Fibroblast of skin of left biceps (primary cell): ENCODE results near the gene ZNF22.
A peak's percentile ranks its signal among the peaks of the same experiment; 100 is the strongest.

ENCODE experiments used
- DNase-seq, 2 experiments: peaks; one replicate each; pipeline ENCODE4 v3.0.0-alpha.2; 2013; ENCODE audit warnings: low read depth in 2 of 2

ZNF22 gene

DNA sequence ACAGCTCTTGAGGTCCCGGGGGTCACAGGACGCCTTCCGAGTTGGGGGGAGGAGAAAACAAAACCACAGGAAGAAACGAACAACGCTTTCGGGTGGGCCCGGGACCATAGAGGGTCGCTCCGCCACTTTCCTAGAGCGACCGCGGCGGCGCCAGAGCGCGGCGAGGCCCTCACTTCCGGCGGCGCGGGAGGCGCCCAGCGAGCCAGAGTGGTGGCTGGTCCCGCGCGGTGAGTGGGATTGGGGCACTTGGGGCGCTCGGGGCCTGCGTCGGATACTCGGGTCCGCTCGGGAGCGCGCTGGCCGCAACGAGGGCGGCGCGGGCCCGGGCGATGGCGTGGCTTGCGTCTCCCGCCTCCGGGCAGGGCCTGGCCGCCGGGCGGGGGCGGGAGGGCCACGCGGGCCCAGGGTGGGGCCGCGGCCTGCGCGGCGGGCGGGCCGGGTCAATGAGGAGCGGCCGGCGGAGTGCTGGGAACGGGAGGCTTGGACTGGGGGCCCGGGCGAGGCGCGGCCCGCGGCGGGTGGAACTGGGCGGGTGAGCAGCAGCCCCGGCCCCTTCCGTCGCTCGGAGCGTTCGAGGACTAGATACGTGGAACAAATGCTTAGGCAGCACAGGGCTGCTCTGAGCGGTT lies at the start of gene ZNF22:
Gene ZNF22, plus strand, starts transcription at position 172 of the 629 bp plus-strand sequence. CDS start 2,446 bp downstream, outside the sequence.
- peak in 1 of 2 experiments; percentile 55 for DNase-seq

DNA sequence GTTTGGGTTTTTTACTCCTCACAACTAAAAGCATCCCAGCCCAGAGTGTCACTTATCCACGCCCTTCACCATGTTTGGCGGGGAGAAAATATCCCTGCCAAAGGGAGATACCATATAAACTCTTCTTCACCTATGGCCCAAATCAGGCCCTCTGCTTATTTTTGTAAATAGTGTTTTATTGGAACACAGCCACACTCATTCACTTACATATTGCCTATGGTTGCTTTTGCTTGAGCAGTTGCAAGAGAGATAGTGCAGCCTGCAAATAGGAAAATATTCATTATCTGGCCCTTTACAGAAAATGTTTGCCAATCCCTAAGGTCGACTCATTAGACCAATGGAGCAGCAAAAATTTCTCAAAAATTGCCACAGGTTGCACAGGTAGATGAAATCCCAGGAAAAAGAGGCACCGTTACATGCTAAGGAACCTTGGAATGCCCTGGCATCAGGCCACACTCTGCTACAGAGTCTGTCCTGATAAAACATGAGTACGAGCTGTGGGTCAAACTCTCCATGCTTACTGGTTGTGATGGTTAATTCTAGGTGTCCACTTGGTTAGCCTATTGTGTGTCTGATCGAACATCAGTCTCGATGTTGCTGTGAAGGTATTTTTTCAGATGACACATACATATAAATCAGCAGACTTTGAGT lies 49.0 kb upstream of the ZNF22 start:
- DNase-seq, result no peak

DNA sequence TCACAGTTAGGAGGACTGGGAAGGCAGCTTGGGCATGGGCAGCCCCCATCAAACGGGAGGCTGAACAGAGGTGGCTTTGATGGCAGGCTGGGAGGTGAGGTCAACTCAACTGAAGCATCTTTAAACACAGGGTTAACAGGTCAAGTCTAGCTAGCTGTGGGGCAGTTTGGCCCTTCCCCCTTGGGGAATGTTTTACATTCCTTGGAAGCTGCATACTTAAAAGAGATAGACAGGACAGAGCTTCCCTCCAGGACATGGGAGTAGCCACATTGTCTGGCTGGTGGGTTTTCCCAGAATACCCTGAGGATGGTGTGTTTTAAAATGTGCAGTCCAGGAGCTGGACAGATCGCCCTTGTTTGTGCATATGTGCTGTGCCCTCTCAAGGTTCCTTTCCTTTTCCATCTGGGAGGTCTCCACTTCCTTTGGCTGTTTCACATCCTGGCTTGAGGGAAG lies 47.9 kb upstream of the ZNF22 start:
- no peak for DNase-seq

DNA sequence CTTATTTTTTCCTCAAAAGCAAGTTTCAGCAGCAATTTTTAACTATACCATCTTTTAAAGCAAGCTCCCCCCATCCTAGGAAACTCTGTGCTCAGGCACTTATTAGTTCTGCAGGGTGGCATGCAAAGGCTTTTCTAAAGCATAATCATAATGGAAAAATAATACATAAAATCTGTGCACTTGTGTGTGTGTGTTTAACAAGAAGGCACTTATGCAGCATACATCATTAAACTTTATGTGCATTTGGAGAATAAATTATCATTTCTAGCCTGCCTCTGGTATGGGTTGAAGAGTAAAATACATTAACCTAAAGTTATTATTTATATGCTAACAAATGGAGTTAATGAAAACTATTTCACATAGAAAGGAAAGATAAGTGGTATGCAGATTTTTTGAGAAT lies 46.7 kb upstream of the ZNF22 start:
- no peak for DNase-seq

DNA sequence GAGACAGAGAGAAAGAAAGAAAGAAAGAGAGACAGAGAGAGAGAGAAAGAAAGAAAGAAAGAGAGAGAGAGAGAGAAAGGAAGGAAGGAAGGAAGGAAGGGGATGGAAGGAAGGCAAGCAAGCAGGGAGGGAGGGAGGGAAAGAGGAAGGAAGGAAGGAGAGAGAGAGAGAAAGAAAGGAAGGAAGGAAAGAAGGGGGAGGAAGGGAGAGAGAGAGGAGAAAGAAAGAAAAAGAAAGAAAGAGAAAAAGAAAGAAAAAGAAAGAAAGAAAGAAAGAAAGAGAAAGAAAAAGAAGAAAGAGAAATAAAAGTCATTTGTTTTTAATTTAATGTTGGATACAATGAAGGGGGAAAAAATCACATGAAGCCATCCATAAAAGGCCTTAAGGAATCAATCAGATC lies 45.8 kb upstream of the ZNF22 start:
- DNase-seq, result no peak

DNA sequence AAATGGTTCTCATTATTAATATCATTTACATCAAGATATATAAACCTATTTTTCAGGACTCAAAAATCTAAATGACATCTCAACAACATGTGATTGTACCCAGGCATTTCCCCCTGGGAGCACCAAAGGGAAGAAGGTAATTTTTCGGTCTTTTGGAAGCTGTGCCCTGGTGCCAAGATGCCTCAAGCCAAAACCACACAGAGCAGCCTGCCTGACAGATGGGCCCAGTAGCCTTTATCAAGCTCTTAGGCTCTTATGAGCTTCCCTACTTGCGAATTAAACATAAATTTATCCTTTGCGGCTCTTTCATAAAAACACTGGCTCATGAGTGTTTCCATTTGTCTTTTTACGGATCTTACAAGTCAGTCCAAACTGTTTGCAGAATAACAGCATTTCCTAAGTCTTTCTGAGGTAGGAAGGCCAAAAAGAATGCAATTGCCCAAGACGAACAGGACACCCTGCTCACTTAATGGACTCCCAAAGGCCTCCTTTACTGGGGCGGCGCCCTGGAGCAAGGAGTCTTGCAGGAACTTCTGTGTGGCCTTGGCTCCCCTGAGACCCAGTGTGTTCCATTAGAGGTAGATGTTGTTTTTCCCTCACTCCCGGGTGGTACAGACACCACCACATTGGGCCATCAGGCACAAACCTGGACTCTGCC lies 45.2 kb upstream of the ZNF22 start:
- DNase-seq, result no peak

DNA sequence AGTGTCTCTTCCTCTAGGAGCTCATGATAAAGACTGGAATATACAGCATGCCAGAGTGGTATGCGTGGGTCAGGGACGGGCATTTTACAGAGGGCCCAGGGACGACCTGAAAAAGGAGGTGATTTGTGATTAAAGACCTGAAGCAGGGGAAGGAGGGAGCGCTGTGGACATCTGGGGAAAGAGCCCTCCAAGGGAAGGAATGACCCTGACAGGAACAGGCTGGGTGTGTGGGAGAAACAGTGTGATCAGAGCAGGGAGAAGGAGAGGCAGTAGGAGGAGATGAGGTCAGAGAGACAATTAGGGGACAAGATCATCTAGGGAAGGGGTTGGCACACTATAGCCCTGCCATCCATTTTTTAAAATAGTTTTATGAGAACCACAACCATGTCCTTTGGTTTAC lies 44.5 kb upstream of the ZNF22 start:
- no peak for DNase-seq

DNA sequence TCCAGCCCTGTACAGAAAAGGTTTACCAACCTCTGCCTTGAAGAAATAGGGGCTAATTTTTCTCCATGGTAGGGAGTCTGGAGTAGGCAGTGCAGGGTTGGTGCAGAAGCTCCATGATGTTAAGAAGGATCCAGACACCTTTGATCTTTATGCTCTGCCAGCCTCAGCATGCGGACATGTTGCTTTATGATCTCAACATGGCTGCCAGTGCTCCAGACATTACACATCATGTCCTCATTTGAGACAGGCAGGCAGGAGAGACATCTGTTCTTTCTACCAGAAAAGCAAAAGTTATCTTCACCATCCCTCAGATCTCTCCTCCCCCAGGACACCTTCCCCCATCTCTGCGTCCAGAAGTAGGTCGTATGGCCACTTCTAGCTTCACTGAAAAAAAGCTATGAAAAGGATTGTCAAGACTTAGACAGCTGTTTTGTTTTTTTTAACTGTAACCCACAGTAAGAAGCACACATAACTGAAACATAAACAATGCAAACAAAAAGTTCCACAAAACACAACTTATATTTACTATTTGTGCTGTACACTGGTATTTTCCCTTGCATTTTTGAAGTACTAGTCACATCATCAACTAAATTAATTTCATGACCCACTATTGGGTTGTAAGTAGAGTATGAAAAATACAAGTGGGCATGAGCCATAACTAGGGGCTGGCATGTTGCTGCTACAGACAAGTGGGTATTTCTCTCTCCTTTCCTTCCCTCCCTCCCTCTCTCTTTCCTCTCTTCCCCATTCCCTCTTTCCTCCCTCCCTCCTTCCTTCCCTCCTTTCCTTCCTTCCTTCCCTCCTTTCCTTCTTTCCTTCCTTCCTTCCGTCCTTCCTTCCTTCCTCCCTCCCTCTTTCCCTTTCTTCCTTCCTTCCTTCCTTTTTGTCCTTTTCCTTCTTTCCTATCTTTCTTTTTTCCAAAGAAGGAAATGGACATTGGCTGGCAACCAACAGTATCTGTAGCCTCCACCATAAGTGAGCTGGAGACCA lies 43.7 kb upstream of the ZNF22 start:
- no peak for DNase-seq

DNA sequence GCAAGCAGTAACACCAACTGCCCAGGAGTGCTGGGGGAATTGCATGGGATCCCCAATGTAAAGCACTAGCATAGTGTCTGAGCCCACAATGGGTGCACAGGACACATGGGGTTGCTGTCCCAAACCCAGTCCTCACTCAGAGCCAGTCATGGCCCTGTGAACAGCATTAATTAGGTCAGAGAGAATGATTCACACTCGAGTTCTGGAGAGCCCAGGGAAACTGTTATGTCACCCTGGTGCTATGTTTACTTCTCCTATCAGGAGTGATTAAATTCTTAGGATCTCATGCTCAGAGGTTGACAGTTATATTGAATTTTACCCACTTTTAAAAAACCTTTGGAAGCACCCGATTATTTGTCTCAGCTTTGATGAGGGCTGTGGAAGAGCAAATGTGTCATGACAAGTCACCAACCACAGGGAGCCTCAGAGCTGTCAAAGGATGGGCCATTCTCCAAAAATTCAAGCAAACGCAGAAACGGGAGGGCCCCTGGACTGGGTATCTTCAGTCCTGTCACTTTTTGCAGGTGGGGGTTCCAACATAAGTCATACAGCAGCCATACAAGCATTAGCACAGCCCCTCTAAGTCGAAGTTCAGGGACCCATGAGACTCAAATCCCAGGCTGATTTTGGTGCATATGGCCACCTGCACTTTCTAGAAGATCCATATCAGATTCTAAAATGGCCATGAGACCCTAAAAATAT lies 42.4 kb upstream of the ZNF22 start:
- DNase-seq, result no peak

DNA sequence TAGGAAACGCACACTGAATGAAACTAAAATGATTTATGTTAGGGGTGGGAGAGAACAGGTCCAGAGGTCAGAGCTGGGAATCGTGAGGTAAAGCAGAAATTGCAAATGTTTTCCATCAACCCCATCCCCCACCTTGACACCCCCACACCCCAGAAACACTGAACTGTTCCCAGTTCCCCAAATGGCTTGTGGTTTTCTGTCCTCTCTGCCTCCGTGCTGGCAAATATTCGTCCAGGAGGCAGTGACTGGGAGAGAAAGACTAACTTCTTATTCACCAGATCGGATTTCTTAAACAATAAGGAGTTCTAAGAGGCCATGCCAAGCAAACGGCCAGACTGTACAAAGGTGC lies 41.9 kb upstream of the ZNF22 start:
- DNase-seq, result no peak

DNA sequence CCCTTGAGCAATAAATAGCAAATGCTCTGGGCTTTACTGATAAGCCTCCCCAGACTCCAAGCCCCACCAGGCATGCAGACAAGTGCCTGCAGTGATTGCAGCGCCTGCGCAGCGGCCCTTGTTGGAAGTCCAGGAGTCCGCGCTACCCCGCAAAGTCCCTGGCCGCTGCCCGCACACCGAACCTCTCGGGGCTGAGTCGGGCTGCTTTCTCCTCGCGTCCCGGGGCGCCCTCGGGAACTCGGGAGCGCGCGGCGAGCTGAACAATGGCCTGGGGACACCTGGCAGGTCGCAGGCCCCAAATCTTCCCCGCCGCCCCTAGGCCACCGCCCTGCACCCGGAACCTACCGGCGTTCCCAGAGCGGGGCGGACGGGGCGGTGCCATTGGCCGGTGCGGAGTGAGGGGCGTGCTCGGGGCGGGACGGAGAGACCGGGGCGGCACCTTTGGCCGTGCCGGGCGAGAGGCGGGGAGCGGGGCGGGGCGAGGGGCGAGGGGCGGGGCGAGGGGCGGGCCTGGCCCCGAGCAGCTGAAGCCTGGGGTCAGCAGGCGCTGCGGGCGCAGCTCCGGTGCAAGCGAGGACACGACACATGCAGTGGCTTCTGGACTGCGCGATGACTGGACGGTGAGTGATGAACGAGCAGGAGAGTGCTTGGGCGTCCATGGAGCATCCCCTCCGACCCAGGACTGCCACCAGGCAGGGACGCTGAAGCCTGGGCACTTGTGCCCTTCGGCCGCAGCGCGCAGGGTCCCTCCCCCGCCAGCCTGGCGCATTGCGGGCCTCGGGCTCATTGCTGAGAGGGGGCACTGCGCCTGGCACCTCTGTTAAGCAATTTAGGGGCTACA lies 41.3 kb upstream of the ZNF22 start, which contains the start of gene RASSF4:
Gene RASSF4, plus strand, starts transcription at position 556 of the 841 bp plus-strand sequence. CDS start 10,401 bp downstream, outside the sequence.
- peak in 1 of 2 experiments; percentile 37 for DNase-seq

DNA sequence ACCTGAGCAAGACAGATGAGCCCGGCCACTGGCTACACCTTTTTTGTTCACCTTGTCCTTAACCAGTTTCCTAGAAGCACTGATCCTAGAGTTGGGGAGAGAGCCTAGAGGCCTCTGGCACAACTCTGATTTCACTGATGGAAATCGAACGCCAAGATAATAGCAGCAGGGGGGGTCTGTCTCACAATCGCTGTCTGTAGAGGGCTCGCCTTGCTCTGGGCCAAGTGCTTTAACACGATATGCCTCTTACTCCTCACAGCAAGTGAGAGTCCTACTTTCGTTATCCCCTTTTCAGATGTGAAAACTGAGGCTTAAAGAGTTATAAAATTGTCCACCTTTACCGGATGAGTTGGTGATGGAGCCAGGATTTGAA lies 40.6 kb upstream of the ZNF22 start:
- DNase-seq, result no peak

DNA sequence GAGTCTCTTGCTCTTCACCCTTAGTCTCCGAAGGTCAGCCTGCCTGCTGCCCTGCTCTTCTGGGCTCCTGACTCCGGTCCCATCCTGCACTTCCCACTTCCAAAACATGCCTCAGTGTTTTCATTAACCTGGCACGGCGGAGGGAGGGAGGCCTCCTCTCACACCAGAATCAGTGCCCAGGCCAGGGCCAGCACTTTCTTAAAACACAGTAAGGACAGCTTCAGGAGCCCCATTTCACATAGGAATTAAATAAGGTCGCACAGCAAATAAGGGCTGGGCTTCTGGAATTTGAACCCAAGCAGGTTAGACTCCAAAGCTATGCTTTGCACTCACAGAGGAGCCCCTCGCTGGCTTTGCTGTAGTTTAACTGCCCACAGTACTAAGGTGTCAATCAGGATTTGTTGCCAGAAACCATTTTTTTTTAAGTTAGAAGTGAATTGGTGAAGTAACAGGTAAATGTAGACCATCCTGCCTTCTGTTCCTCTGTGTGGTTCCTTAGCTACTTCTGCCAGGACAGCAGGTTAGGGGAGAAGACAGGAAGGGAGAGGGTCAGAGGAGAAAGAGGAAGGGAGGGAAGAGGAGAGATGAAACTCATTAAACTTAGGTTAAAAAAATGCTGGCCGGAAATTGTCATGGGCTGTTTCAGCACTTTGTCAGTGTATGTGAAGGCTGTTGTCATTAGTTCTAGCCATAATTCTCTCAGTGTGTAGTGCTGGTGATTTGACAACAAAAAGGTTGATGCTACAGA lies 40.1 kb upstream of the ZNF22 start:
- no peak for DNase-seq

DNA sequence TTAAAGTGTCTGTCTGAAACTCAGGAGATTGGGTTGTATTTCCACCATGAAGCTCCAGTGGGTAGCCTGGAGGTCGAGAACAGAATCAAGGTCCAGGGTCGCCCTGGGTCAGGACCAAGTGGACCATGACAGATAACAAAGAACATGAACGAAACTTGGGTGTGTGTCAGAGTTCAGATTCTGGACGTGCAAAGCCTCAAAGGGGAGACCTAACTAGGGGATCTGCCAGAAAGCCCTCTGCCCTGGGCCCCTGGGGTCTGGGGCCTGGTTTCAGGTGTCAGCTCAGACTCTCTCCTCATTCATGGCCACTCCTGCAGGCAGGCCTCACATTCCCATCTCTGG lies 39.5 kb upstream of the ZNF22 start:
- no peak for DNase-seq

DNA sequence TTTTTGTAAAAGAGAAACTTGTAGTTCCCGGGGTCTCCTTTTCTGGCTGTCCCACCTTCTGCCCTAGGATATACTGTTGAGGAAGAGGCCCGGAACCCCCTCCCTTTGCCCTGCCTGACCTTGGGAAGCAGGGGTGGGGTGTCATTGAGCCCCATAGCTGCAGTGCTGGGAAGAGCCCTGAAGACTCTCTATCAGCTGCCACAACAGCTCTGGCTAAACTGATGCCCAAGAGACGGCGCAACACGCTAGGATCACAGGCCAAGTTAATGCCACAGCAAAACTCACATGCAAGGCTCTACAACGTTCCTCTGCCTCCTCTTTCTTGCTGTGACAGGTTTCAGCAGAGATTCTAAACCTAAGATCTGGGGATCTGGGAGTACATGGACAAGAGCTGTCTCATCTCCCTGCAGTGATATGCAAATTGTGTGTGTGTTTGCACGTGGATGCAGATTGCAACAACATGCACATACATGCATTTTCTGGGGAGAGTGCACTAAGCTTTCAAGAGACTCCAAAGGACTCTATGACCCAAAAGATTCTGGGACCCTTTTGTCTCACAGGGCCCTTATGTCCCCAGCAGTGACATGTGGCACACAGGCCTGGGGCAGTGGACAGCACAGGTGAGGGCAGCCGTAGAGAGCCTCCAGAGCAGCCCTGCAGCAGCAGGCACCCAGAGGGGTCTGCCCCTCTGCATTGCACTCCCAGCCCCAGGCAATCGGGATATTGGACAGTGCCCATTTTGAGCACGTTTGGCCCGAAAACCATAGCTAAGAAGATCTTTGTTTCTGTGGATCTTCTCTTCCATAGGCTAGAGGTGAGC lies 38.6 kb upstream of the ZNF22 start:
- DNase-seq, result no peak

DNA sequence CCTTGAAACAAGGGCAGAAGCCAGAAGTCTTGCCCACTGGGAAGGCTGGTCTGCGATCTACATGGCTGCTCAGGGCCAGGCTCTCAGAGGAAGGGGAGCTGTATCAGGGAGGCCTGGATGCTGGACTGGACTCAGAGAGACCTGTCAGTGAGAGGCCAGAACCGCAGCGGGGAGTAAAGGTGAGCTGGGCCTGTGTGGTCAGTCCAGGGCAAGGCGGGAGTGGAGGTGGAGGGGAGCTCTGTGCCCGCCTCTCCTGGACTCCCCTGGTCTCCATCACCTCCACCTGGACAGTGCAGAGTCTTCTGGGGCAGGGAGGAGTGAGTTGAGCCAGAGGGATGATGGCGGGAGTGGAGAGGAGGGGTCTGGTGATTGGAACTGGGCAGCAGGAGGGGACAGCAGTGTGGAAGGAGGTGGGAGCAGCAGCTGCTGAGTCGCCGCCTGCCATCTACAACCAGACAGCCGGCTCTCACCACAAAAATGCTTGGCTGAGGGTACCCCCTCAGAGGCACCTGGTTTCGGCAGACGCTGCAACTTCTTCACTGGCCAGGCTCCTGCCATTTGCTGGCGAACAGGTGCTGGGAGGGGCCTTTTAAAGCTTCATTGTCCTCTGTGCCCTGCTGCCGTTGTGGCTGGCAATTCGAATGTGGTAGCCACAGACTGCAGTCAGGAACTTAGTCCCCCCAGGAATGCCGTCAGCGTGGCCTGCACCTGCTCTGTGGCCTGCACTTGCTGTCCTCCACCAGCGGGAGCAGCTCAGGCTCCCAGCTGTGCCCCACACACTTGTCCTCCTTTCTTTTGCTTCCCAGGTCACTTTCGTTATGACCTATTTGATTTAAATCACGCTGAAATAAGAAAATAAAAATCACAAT lies 37.6 kb upstream of the ZNF22 start:
- DNase-seq, result no peak

DNA sequence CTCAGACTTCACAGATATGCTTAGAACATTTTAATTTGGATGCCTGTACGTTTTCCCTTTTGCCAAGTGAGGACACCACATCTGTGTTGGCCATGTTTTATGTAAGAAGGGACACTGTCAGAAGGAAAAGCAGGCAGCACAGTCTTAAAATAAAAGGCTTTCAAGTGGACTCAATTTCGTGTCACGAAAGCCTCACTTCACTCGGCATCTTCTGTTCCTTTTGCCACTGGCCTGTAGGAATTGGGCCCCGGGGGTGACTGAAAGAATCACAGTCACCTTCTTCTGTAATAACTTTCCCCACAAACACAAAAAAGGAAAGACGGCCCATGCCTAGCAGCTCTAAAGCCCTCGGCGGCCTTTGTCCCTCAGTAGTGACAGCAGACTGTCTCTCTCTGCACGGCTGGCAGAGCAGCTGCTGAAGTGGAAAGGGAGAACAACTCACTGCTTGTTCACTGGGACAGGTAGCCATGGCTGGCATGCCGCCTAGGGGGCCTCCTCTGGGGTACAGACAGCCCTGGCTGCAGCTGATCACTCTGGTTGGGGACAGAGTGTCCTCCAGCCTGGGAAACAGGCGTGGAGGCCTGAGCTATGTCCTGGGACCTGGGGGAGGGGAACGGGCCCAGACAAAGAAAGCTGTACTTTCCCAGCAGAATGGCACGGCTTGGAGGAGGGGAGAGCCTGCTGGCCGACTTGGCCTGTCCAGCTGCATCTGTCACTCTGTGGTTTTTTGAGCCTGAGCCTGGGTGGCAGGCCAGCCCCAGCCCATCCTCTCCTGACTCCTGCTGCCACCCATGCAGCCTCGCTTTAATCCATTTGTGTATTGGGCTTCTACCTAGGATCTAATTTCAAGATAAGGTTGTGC lies 36.7 kb upstream of the ZNF22 start:
- no peak for DNase-seq
